ENCODE data around the gene WDR13.

The WDR13 gene

GRCh38 chrX:48591255-48591791, 6.0 kb upstream of the WDR13 start:
- FAIRE-seq: no peak
- no peak for DNase-seq (ENCODE audit: extremely low spot score, insufficient read length, low read depth)

DNA sequence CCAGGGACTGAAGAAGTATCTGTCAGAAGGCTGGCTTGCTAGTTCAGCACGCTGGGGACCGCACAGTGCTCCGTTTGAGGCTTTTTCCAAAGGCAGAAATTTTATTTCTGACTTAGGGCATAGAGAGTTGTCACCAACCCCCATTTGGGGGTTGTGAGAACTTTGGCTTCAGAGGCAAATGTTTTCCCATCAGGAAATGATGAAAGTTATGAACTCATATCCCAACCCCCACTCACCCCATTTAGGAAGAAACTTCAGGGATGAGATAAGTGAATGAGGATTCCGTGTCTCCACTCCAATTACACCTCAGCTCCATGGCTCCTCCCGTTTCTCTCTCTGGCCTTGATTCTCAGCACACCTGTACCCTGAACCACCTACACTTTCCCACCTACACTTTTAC, 4.3 kb upstream of the WDR13 start:
- DNase-seq (ENCODE audit: extremely low spot score, insufficient read length, low read depth): no peak
- no peak for FAIRE-seq

GRCh38 chrX:48595929-48596328, 1.4 kb upstream of the WDR13 start:
- DNase-seq (ENCODE audit: extremely low spot score, insufficient read length, low read depth): no peak
- FAIRE-seq: no peak

DNA sequence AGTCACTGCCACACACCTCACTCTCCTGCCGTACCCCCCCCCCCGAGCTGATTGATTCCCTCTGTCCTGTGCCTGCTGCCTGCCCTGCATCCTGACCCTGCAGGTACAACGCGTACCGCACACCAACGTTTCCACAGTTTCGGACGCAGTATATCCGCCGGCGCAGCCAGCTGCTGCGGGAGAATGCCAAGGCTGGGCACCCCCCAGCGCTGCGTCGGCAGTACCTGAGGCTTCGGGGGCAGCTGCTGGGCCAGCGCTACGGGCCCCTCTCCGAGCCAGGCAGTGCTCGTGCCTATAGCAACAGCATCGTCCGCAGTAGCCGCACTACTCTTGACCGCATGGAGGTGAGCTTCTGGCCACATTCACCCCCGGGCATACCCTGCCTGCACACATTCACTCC, 1.3 kb downstream of the WDR13 start:
- FAIRE-seq (no peak), DNase-seq (ENCODE audit: extremely low spot score, insufficient read length, low read depth) (no peak)

DNA sequence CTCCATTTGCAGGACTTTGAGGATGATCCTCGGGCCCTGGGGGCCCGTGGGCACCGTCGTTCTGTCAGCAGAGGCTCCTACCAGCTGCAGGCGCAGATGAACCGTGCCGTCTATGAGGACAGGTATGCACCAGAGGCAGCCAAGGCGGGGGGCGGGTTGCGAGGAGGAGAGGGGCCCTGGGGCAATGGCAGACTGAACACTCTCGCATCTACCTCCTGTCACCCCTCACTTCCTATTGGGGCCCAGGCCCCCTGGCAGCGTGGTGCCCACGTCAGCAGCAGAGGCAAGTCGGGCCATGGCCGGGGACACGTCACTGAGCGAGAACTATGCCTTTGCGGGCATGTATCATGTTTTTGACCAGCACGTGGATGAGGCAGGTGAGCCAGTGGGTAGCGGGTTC, 2.0 kb downstream of the WDR13 start:
- no peak for FAIRE-seq
- no peak for DNase-seq (ENCODE audit: extremely low spot score, insufficient read length, low read depth)

DNA sequence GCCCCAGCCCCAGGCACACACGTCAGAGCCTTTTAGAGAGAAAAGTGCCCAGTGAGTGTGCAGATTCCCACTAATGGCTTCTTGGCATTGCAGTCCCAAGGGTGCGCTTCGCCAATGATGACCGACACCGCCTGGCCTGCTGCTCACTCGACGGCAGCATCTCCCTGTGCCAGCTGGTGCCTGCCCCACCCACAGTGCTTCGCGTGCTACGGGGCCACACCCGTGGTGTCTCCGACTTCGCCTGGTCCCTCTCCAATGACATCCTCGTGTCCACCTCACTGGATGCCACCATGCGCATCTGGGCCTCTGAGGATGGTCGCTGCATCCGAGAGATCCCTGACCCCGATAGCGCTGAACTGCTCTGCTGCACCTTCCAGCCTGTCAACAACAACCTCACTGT, 2.9 kb downstream of the WDR13 start:
- no peak for DNase-seq (ENCODE audit: extremely low spot score, insufficient read length, low read depth)
- FAIRE-seq: no peak

DNA sequence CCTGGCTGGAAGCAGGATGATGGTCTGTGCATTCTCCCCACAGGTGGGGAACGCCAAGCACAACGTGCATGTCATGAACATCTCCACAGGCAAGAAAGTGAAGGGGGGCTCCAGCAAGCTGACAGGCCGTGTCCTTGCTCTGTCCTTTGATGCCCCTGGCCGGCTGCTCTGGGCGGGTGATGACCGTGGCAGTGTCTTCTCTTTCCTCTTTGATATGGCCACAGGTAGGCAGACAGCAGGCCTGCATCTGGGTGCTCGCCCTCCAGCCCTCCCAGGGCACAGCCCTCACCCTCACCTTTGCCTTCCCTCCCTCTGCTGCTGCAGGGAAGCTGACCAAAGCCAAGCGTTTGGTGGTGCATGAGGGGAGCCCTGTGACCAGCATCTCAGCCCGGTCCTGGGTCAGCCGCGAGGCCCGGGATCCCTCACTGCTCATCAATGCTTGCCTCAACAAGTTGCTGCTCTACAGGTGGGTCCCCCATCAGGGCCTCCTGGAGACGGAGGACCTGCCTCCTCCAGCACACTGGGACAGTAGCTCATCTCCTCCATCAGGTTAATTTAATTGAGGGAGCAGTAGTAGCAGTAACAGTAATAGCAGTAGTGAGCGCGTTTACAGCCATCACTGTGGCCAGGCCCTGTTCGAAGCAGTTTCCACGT, 4.6 kb downstream of the WDR13 start:
- DNase-seq (ENCODE audit: extremely low spot score, insufficient read length, low read depth) (no peak), FAIRE-seq (no peak)

GRCh38 chrX:48604701-48605100, 7.4 kb downstream of the WDR13 start:
- FAIRE-seq (no peak), DNase-seq (ENCODE audit: extremely low spot score, insufficient read length, low read depth) (no peak)

GRCh38 chrX:48606091-48606490, 8.8 kb downstream of the WDR13 start:
- FAIRE-seq: no peak
- DNase-seq (ENCODE audit: extremely low spot score, insufficient read length, low read depth): no peak

GRCh38 chrX:48611703-48612102, 14.4 kb downstream of the WDR13 start:
- DNase-seq (ENCODE audit: extremely low spot score, insufficient read length, low read depth) (no peak), FAIRE-seq (no peak)

GRCh38 chrX:48613502-48614160, 16.3 kb downstream of the WDR13 start:
- FAIRE-seq (no peak), DNase-seq (ENCODE audit: extremely low spot score, insufficient read length, low read depth) (no peak)

- no peak for DNase-seq (ENCODE audit: extremely low spot score, insufficient read length, low read depth)
- FAIRE-seq: no peak
These were observed 19.3 kb downstream of the WDR13 start for GRCh38 chrX:48616576-48616975.

DNA sequence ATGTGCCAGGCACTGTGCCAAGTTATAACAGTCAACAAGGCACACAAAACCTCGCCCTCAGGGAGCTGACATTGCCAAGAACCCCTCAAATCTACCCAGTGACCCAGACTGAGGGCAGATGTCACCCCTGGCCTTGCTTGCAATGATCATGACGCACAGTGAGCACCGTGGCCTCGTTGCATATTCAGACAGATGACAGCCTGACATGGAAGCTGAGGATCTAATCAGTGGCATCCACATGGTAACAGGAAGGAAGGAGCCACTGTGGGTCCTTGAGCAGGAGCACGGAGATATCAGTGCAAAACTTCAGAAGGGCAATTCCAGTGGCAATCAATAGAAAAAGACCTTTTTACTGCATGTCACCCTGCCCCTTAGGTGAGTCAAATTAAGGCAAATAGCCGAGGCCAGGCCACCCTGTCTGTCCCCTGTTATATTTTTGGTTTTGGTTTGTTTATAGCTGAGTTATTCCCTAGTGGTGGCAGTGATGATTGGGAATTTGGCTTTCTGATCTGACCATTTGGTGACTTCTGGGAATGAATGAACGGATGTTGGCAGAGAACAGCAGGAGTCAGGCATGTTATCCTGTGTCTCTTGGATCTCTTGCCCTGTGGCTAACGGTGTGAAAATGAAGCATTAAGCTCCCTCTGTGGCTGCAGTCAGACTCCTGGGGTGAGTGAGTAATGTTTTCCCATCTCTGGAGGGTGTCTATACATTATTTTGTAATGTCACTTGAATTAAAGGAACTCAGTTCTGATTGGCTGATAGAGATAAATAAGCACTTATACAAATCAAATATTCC, 20.4 kb downstream of the WDR13 start:
- no peak for DNase-seq (ENCODE audit: extremely low spot score, insufficient read length, low read depth)
- FAIRE-seq: no peak

- DNase-seq (ENCODE audit: extremely low spot score, insufficient read length, low read depth) (no peak), FAIRE-seq (no peak)
These were observed 29.4 kb downstream of the WDR13 start for GRCh38 chrX:48626401-48627298.

DNA sequence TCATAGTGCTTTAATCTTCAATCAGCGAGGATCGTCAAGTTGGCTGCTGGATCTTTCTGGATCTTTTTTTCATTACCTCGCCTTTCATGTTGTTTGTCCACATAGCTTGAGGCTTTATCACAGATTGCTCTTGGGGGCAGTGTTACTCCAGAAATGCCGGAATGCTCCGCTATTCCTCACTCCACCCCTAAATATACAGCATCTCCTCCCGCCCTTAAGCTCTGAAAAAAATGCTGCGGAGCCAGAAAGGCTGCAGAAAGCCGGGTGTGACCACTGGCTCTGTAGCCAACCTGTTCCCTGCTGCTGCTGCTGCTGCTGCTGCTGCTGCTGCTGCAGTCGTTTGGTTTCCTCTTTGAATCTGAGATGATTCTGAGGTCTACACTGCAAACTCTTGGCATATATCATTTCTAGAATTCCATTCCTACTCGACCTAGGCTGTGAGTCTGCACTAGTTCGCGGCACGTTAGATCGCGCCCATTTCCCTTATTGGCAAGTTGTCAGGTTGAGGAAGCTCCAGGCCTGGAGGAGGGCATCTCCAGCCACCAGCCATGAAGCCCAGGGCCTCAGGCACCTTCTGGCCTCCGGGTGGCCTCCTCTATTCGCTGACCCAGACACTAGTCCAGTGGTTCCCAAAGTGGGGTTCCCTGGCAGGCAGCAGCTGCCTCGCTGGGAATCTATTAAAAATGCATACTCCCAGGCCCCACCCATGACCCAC, 34.2 kb downstream of the WDR13 start:
- FAIRE-seq (peak; percentile 74), DNase-seq (ENCODE audit: extremely low spot score, insufficient read length, low read depth) (peak; percentile 46)

- no peak for FAIRE-seq
- no peak for DNase-seq (ENCODE audit: extremely low spot score, insufficient read length, low read depth)
These were observed 34.9 kb downstream of the WDR13 start for GRCh38 chrX:48632207-48632606.

GRCh38 chrX:48636301-48636700, 39.0 kb downstream of the WDR13 start:
- DNase-seq (ENCODE audit: extremely low spot score, insufficient read length, low read depth) (no peak), FAIRE-seq (no peak)

DNA sequence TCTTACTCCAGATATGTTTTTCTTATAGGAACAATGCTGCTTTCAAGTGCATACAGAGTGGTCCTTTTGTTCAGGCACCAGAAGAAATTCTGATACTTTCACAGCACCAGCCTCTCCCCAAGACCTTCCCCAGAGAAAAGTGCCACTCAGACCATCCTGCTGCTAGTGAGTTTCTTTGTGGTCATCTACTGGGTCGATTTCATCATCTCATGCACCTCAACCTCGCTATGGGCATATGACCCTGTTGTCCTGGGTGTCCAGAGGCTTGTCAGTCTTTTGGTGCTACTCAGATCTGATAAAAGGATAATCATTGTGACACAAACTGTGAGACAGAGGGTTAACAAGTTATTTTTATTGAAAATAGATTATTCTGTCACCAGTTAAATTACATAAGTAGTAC, 39.5 kb downstream of the WDR13 start:
- DNase-seq (ENCODE audit: extremely low spot score, insufficient read length, low read depth) (no peak), FAIRE-seq (no peak)

DNA sequence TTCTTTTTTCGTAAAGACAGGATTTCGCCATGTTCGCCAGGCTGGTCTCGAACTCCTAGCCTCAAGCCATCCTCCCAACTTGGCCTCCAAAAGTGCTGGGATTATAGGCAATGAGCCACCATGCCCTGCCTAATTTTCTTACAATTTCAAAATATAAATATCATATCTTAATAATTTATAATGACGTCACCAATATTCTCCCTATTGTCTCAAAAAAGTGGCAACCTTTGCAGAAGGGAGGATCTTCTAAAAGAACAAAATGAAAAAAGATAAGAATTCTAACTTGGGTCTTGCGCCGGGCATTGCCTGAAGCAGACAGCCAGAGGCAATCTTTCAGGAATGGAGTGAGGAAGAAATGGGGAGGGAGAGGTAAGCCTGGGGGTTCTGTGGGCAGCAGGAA, 48.4 kb downstream of the WDR13 start:
- DNase-seq (ENCODE audit: extremely low spot score, insufficient read length, low read depth) (no peak), FAIRE-seq (no peak)

All from GM18507 (cell line).